Ishikawa (cell line): ENCODE measurements around the gene RB1.

Source experiments
- CEBPB ChIP-seq: IDR thresholded peaks from 2 replicates; pipeline ENCODE4 v1.6.1; 2012
- CREB1 ChIP-seq: IDR thresholded peaks from 2 replicates; pipeline ENCODE4 v1.6.1; 2012; ENCODE audit warnings: low read depth
- EGR1 ChIP-seq: IDR thresholded peaks from 2 replicates; pipeline ENCODE4 v1.6.1; 2012
- EP300 ChIP-seq: IDR thresholded peaks from 2 replicates; pipeline ENCODE4 v1.6.1; 2012; ENCODE audit warnings: borderline replicate concordance
- RAD21 ChIP-seq: IDR thresholded peaks from 2 replicates; pipeline ENCODE4 v1.6.1; 2012; ENCODE audit warnings: low read depth
- REST ChIP-seq: IDR thresholded peaks from 2 replicates; pipeline ENCODE4 v1.6.1; 2012; ENCODE audit warnings: low read depth, mild to moderate bottlenecking
- TAF1 ChIP-seq: IDR thresholded peaks from 2 replicates; pipeline ENCODE4 v1.6.1; 2012; ENCODE audit warnings: low read depth, mild to moderate bottlenecking
- TEAD4 ChIP-seq: IDR thresholded peaks from 2 replicates; pipeline ENCODE4 v1.6.1; 2012
- TF ChIP-seq, protein P1 (sequence below): IDR thresholded peaks from 2 replicates; pipeline ENCODE4 v1.6.1; 2012
- TF ChIP-seq, protein P2 (sequence below): IDR thresholded peaks from 2 replicates; pipeline ENCODE4 v1.6.1; 2012

GRCh38 chr13:48258430-48258829, 45.1 kb upstream of the RB1 start:
- TF ChIP-seq TEAD4 (no peak), TAF1 (no peak), EP300 (no peak), CREB1 (no peak), REST (no peak), CEBPB (no peak), EGR1 (no peak), RAD21 (no peak)
- TF ChIP-seq, protein P1, sequence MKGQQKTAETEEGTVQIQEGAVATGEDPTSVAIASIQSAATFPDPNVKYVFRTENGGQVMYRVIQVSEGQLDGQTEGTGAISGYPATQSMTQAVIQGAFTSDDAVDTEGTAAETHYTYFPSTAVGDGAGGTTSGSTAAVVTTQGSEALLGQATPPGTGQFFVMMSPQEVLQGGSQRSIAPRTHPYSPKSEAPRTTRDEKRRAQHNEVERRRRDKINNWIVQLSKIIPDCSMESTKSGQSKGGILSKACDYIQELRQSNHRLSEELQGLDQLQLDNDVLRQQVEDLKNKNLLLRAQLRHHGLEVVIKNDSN = no peak
- TF ChIP-seq, protein P2, sequence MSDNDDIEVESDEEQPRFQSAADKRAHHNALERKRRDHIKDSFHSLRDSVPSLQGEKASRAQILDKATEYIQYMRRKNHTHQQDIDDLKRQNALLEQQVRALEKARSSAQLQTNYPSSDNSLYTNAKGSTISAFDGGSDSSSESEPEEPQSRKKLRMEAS = no peak
